GM18526 (cell line): ENCODE data around the gene EEIG2.

Experiments
- POLR2A ChIP-seq: IDR thresholded peaks from 3 replicates; pipeline ENCODE4 v1.6.1; 2011; ENCODE audit not compliant: insufficient read length; ENCODE audit errors: extremely low read depth

Gene EEIG2

DNA sequence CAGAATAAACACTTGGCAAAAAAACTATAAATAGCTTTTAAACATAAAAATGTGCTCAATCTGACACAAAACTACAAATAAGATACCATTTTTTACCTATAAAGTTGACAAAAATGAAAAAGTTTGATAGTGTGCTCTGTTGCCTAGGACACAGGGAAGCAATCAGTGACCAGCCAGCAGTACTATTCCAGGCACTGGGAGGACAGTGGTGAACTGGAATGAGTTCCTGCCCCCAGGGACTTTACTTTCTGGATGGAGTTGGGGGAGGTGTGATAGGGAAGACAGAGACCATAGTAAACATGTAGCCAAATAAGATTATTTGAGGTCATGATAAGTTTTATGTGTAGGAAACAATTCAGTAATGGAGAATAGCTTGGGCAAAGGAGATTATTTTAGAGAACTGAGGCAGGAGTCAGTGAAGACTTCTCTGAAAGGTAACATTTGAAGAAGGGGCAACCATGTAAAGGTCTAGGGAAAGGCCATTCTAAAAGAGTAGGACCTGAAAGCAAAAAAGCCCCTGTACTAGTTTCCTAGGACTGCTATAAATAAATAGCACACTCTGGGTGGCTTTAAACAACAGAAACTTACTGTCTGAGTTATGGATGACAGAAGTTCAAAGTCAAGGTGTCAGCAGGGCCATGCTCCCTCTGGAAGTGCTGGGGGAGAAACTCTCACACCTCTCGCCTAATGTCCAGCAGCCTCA is 42.0 kb downstream of the EEIG2 start:
- TF ChIP-seq POLR2A: no peak

GRCh38 chr1:108605633-108606032 is 45.7 kb downstream of the EEIG2 start:
- TF ChIP-seq POLR2A: no peak

GRCh38 chr1:108606478-108606877 is 46.6 kb downstream of the EEIG2 start:
- TF ChIP-seq POLR2A: no peak

GRCh38 chr1:108609483-108610049 is 49.7 kb downstream of the EEIG2 start:
- TF ChIP-seq POLR2A: no peak
